ENCODE results near the gene PTPRN2.

The PTPRN2 gene

GRCh38 chr7:157555944-157556641 is 1031.5 kb downstream of the PTPRN2 start:
- DNase-seq: no peak

- DNase-seq: no peak
These were observed 1032.3 kb downstream of the PTPRN2 start for GRCh38 chr7:157555313-157555712.

- DNase-seq: no peak
These were observed 1033.0 kb downstream of the PTPRN2 start for GRCh38 chr7:157554393-157555238.

GRCh38 chr7:157553256-157553655 is 1034.4 kb downstream of the PTPRN2 start:
- no peak for DNase-seq

GRCh38 chr7:157552295-157552993 is 1035.2 kb downstream of the PTPRN2 start:
- DNase-seq: no peak

DNA sequence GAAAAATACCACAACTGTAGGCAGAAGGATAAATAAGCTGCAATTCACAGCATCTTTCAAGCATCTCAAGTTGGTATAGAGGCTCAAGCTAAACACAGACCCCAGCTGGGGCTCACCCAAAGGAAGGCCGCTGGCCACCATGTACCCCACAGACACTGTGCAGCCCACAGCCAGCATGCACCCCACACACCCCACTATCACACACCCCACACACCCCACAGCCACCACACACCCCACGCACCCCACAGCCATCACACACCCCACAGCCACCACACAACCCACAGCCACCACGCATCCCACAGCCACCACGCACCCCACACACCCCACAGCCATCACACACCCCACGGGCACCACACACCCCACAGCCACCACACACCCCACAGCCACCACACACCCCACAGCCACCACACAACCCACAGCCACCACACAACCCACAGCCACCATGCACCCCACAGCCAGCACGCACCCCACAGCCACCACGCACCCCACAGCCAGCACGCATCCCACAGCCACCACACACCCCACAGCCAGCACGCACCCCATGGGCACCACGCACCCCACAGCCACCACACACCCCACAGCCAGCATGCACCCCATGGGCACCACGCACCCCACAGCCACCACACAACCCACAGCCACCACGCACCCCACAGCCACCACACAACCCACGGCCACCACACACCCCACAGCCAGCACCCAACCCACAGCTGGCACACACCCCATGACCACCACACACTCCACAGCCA is 1036.1 kb downstream of the PTPRN2 start:
- no peak for DNase-seq

DNA sequence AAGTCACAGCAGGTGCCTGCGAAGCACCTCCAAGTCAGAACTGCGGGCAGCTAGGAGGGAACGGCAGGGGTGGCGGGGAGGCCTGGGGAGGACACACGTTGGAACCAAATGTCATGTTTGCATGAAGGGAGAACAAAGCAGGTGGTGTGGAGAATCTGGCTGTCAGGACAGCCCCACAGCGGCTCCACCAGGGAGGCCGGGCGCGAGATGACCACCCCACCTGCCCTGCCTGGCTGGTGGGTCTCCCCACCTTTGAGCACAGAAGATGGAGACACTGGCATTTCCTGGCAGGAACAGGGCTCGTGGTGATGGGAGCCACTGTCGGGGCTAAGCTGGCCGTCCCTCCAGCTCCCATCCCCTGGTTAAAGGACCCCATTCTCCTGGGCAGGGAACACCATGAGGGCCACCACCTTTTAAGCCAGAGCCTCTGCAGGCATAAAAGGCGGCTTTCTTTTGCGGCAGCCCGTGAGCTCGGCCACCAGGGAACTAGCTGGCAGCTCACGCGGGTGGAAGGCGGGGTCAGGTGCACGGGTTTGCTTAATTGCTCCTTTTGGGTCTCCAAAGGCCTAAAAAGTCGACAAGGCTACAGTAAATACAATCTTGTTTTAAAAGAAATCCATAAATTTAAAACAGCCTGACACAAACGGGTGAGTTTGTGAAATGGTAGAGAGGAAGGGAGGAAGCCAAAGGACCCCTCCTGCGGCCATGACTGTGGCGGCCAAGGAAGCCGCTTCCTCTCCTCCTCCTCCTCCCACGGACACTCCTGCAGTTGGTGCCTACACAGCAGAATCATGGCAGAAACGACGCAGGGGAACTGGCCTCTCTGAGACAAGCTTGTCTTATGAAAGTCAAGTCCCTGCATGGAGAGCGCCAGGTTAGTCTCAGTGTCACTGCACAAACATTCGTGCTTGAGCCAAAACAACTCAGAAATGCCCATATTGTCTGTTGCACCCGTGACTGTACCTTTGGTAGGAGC is 1037.0 kb downstream of the PTPRN2 start:
- no peak for DNase-seq

DNA sequence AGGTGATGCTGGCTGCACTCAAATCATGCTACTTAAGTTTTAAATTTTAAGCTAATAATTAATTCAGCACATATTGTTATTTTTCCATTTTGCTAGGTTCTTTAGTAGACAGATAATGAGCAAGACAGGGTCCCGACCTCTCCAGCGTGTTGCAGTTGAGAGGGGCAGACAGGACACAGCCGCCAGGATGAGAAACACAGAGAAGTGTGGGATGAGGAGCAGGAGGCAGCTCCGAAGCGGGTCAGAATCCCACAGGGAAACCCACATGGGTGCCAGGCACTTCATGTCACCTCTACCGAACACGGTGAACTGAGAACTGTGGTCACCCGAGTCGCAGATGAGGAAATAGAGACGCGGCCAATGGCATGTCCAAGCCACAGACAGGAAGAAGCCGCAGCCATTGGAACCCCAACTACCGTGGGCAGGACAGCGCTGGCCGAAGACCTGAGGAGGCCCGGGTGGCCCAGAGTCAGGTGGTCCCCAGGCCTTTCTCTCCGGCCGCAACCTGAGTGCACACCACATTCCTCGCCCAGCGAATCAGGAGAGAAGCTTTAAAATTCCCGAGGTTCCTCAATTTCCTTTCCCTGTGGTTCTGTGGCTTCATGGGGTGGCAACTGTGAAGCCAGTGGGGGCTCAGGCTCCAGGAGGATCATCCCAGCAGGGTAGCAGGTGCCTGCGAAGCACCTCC is 1037.9 kb downstream of the PTPRN2 start:
- DNase-seq: no peak

DNA sequence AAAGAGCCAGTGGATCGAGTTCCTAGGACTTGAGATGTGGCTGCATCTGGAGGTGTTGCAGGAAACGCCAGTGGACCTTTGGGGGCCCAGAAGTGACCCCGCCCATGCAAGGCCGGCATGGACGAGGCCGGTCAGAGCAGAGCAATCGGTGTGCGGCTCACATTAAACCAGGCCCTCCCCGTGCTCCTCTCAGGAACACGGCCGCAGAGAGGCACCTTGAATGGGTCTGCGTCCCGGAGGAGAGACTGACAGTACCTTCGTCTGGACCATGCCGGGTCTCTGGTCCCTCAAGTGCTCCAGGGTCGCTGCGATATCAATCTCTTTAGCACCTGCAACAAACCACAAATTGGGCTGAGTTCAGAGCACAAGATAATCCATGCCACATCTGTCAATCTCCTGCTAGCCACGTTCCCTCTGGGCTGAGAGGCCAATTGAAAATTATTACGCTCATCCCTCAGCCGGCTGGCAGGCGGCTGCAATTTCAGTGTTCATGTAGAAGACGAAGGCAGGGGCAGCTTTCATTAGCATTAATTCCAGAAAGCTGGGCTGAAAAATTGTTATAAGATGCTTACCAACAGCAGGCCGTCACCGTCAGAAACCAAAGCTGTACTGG is 1038.8 kb downstream of the PTPRN2 start:
- no peak for DNase-seq

DNA sequence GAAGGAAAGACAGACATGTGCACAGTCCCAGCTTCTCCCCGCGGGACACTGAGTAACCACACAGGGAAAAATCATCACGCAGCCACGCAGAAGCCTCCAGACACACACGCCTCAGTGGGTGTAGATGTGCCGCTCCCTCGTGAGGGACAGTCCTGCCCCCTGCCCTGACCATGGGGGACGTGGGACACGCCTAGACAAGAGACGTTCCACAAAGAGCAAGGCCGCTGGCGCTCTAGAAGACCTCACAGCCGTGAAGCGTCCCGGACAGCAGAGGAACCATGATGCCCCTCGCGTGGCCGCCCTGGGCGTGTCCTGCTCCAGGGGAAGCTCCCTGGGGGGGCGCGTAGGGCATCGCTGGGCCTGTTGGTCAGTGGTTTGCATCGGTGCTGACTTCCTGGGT is 1040.0 kb downstream of the PTPRN2 start:
- DNase-seq: no peak

DNA sequence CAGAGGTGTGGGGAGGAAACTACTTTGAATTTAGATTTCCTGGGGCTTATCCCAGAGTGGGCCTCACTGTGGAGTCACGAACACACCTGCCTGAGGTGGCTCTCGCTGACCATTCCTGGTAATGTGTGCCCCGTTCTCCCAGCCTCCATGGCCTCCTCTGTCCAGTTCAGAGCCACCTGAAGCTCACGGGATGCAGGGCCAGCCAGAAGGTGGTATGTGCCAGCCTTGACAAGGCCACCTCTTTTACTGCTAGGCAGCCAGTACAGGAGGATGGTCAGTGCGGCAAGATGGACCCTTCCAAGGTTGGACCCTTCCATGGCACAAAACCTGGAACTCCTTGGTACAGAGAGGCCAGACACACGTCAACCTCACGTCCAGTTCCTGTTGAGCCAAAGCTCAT is 1040.5 kb downstream of the PTPRN2 start:
- DNase-seq: no peak

GRCh38 chr7:157545681-157546060 is 1042.0 kb downstream of the PTPRN2 start:
- no peak for DNase-seq

DNA sequence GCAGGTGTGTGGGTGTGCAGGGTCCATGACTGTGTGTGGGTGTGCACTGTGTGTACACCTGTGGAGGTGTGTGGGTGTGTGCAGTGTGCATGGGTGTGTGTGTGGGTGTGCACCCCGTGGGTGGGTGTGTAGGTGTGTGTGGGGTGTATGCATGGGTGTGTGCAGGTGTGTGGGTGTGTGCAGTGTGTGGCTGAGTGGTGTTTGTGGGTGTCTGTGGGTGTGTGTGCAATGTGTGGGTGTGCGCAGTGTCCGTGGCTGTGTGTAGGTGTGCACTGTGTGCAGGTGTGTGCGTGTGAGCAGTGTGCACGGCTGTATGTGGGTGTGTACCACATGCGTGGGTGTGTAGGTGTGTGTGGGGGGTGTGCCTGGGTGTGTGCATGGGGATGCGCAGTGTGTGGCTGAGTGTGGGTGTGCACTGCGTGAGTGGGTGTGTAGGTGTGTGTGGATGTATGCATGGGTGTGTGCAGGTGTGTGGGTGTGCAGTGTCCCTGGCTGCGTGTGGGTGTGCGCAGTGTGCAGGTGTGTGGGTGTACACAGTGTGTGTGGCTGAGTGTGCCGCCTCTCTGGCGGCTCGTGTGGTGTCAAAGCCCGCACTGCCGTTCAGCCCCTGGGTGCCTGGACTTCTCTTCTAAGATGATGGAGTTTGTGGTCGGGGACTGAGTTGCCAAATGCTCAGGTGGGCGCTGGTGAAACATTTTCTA is 1042.5 kb downstream of the PTPRN2 start:
- DNase-seq: no peak

GRCh38 chr7:157544226-157544625 is 1043.4 kb downstream of the PTPRN2 start:
- no peak for DNase-seq

- DNase-seq: no peak
These were observed 1043.8 kb downstream of the PTPRN2 start for GRCh38 chr7:157543791-157544190.

- DNase-seq: no peak
These were observed 1044.3 kb downstream of the PTPRN2 start for GRCh38 chr7:157543276-157543675.

DNA sequence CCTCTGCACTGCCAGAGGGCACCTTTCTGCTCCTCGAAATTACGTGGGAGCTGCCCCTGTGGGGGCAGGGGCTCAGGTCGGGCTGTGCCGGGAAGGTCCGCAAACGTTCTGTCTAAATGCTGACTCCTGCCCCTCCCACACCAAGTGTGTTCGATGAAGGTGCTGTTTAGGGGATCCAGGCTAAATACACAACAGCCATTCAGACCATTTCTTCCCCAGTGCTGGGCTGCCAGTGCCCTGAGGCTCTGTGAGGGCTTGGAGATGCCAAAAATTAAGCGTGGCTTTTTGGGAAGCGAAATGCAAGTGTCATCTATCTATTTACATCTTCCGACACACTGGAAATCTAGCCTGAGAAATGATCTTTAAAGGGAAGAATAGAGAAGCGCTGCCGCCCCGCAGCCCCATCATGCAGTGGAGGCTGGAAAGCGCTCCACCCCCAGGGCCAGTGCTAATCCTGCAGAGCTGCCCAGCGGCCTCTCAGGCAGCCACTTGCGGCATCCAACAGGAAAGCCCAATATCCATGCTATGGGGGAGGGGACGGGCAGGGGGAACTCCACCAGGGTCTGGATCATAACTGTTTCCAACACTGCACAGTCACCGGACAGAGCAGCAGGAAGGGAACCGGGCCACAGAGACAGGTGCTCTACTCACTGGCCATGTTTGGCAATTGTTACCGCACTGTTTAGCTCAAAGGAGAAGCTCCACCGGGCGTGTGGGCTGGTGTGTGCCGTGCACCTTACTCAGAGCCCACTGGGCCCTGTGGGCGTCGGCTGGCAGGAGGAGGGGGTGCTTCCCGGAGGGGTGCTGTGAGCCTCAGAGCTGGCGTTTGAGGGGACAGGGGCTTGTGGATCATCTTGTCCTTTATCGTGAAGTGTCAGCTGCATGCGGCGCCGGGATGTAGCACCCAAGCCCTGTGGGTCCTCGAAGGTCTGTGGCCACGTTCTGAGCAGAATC is 1045.3 kb downstream of the PTPRN2 start:
- no peak for DNase-seq

GRCh38 chr7:157541295-157542067 is 1046.1 kb downstream of the PTPRN2 start:
- DNase-seq: no peak
